ENCODE results near the gene METRNL. TPM values are rescaled to one million over a fixed set of nuclear protein-coding genes. Genes with fewer than 3 reads are reported as not detected.

Gene METRNL
- polyA plus RNA-seq, 3 donors, result 13.1 to 133 (median 29.8) TPM

GRCh38 chr17:83080858-83081683, 1.7 kb downstream of the METRNL start:
- peak overlapping the region; percentile 58 to 89 (median 75) for H3K4me3 ChIP-seq (replicated peaks in 1 of 3; ENCODE audit: low read depth in 2 of 3, low read length in 3 of 3)
- H2AFZ ChIP-seq (ENCODE audit: insufficient read depth, low read depth, low read length, poor library complexity, severe bottlenecking), result no peak overlapping the region
- H3K36me3 Mint-ChIP-seq, result peaks cover 45 to 47% of the 10 kb centered on the region in 2 donors
- H3K4me1 Mint-ChIP-seq, result peaks cover 51% of the 10 kb centered on the region
- peaks cover 58% of the 10 kb centered on the region for H3K79me2 ChIP-seq (ENCODE audit: insufficient read depth, low read length)
- H3K27me3 Mint-ChIP-seq (ENCODE audit: low read depth in 3 of 3), result peaks cover 17 to 27% (median 26%) of the 10 kb centered on the region in 3 donors
- peaks cover 2 to 17% of the 10 kb centered on the region in 2 donors for H3K27me3 ChIP-seq (ENCODE audit: control insufficient read depth in 2 of 2, insufficient read depth in 2 of 2, low read length in 2 of 2)
- H3K9me3 Mint-ChIP-seq, result peaks cover 0 to 4% (median 0%) of the 10 kb centered on the region in 7 donors
- no peaks in the 10 kb centered on the region for H3K9me3 ChIP-seq (replicated peaks in 1 of 2; ENCODE audit: control insufficient read depth in 1 of 2, insufficient read depth in 1 of 2, low read length in 2 of 2)
- peaks cover 13 to 34% of the 10 kb centered on the region in 2 donors for H3K36me3 ChIP-seq (replicated peaks in 1 of 2; ENCODE audit: control insufficient read depth in 1 of 2, insufficient read depth in 2 of 2, low read length in 2 of 2)
- TF ChIP-seq, protein P1, sequence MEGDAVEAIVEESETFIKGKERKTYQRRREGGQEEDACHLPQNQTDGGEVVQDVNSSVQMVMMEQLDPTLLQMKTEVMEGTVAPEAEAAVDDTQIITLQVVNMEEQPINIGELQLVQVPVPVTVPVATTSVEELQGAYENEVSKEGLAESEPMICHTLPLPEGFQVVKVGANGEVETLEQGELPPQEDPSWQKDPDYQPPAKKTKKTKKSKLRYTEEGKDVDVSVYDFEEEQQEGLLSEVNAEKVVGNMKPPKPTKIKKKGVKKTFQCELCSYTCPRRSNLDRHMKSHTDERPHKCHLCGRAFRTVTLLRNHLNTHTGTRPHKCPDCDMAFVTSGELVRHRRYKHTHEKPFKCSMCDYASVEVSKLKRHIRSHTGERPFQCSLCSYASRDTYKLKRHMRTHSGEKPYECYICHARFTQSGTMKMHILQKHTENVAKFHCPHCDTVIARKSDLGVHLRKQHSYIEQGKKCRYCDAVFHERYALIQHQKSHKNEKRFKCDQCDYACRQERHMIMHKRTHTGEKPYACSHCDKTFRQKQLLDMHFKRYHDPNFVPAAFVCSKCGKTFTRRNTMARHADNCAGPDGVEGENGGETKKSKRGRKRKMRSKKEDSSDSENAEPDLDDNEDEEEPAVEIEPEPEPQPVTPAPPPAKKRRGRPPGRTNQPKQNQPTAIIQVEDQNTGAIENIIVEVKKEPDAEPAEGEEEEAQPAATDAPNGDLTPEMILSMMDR (IDR thresholded peaks at IDR 0.05), result no peak
- peaks cover 46 to 55% of the 10 kb centered on the region in 2 donors for H3K4me1 ChIP-seq (ENCODE audit: control insufficient read depth in 1 of 2, insufficient read depth in 2 of 2, low read length in 2 of 2)
- H3K27ac Mint-ChIP-seq, result peak overlapping the region; percentile 86 to 96 (median 93)
- H3K9ac ChIP-seq (ENCODE audit: insufficient read depth, low read length, poor library complexity, severe bottlenecking), result peak overlapping the region; percentile 93
- peak overlapping the region; percentile 77 for H3K4me2 ChIP-seq (replicated peaks; ENCODE audit: extremely low read depth, low read length, poor library complexity, severe bottlenecking)
- H3K4me3 Mint-ChIP-seq, result peak overlapping the region; percentile 90 to 92
- peak overlapping the region; percentile 44 to 84 for H3K27ac ChIP-seq (ENCODE audit: low read depth in 1 of 2, low read length in 2 of 2)
- peak in 1 of 3 donors; percentile 44 for DNase-seq
- WGBS (ENCODE audit: insufficient coverage), result 6% methylated on average over 88 of the region's 91 CpGs
- intact Hi-C loops (cut with micrococcal nuclease), result loop anchor here (2.0 to 5.0 kb wide), 3 partner anchors 28 to 119 kb away; no protein-coding TSS in a partner anchor
- H4K20me1 ChIP-seq (ENCODE audit: insufficient read depth, low read length), result peaks cover 52% of the 10 kb centered on the region

- WGBS (ENCODE audit: insufficient coverage), result 29% methylated on average over 14 of the region's 23 CpGs
- Mint-ChIP-seq H3K27ac (peak overlapping the region; percentile 86 to 96 (median 93)), H3K9me3 (peaks cover 0 to 4% (median 0%) of the 10 kb centered on the region in 7 donors), H3K27me3 (ENCODE audit: low read depth in 3 of 3) (peaks cover 12 to 21% (median 20%) of the 10 kb centered on the region in 3 donors), H3K36me3 (peaks cover 51 to 53% of the 10 kb centered on the region in 2 donors), H3K4me1 (peaks cover 58% of the 10 kb centered on the region), H3K4me3 (peak overlapping the region; percentile 90 to 92)
- Histone ChIP-seq H3K4me2 (replicated peaks; ENCODE audit: extremely low read depth, low read length, poor library complexity, severe bottlenecking) (peak overlapping the region; percentile 77), H3K9me3 (replicated peaks in 1 of 2; ENCODE audit: control insufficient read depth in 1 of 2, insufficient read depth in 1 of 2, low read length in 2 of 2) (no peaks in the 10 kb centered on the region), H3K36me3 (replicated peaks in 1 of 2; ENCODE audit: control insufficient read depth in 1 of 2, insufficient read depth in 2 of 2, low read length in 2 of 2) (peaks cover 18 to 41% of the 10 kb centered on the region in 2 donors), H3K9ac (ENCODE audit: insufficient read depth, low read length, poor library complexity, severe bottlenecking) (peak overlapping the region; percentile 93), H2AFZ (ENCODE audit: insufficient read depth, low read depth, low read length, poor library complexity, severe bottlenecking) (no peak overlapping the region), H3K4me3 (replicated peaks in 1 of 3; ENCODE audit: low read depth in 2 of 3, low read length in 3 of 3) (peak overlapping the region; percentile 58 to 89 (median 75)), H3K27ac (ENCODE audit: low read depth in 1 of 2, low read length in 2 of 2) (peak overlapping the region; percentile 44 to 84), H3K4me1 (ENCODE audit: control insufficient read depth in 1 of 2, insufficient read depth in 2 of 2, low read length in 2 of 2) (peaks cover 46 to 62% of the 10 kb centered on the region in 2 donors), H4K20me1 (ENCODE audit: insufficient read depth, low read length) (peaks cover 58% of the 10 kb centered on the region), H3K27me3 (ENCODE audit: control insufficient read depth in 2 of 2, insufficient read depth in 2 of 2, low read length in 2 of 2) (peaks cover 2 to 17% of the 10 kb centered on the region in 2 donors), H3K79me2 (ENCODE audit: insufficient read depth, low read length) (peaks cover 65% of the 10 kb centered on the region)
- DNase-seq, result peak; percentile 61 to 75 (median 72)
- intact Hi-C loops (cut with micrococcal nuclease), result loop anchor here (2.0 to 5.0 kb wide), 4 partner anchors 29 to 119 kb away; no protein-coding TSS in a partner anchor
- TF ChIP-seq, protein P1 (IDR thresholded peaks at IDR 0.05), result no peak
Observed at GRCh38 chr17:83081684-83082201, 2.3 kb downstream of the METRNL start.

All from CD14-positive monocyte (primary cell).